ENCODE measurements around the gene BUD31. TPM values are rescaled to one million over a fixed set of nuclear protein-coding genes. Genes with fewer than 3 reads are reported as not detected.

Gene BUD31
- total and polyA plus RNA-seq, 2 of the 4 experiments (the other 2 are of a cell fraction), result 72.6 to 97.2 TPM

DNA sequence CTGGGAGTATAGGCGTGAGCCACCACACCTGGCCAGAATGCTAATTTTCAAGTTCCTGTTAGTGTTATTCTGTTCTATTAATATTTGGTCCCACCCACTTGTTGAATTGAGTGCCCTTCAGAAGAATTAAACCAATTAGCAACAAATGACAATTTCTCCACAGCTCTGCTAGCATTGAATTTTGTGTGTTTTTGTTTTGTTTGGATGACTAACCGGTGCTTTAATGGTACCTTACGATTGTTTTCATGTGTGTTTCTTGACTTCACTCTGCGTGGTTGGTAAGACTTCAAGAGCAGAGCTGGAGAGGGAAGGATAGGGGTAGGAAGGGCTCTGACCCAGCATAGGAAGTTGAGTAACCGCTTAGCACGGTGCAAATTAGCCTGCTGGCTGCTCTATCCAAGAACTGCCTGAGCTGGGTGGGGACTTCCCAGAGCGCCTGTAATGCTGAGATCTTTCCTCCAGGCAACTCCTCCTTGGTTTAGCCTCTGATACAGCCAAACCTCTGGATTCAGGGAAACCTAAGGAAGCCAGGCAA is 29.7 kb upstream of the BUD31 start:
- TF ChIP-seq BHLHE40 (IDR thresholded peaks at IDR 0.05; ENCODE audit: low read depth, low read length) (no peak), CEBPB (IDR thresholded peaks at IDR 0.05; ENCODE audit: low read depth, low read length) (peak; percentile 67), FOS (IDR thresholded peaks at IDR 0.05; ENCODE audit: low read depth, low read length) (no peak), MXI1 (IDR thresholded peaks at IDR 0.05; ENCODE audit: borderline replicate concordance, low read depth, low read length) (no peak), POLR2A (IDR thresholded peaks at IDR 0.05; ENCODE audit: low read depth, low read length) (no peak), MAFK (IDR thresholded peaks at IDR 0.05; ENCODE audit: low read depth, low read length) (no peak), CHD1 (IDR thresholded peaks at IDR 0.05; ENCODE audit: low read depth, low read length) (no peak), MAZ (IDR thresholded peaks at IDR 0.05; ENCODE audit: borderline replicate concordance, low read depth, low read length) (peak; percentile 23; the same call in 1 of the 2 replicates)
- TF ChIP-seq, protein P1, sequence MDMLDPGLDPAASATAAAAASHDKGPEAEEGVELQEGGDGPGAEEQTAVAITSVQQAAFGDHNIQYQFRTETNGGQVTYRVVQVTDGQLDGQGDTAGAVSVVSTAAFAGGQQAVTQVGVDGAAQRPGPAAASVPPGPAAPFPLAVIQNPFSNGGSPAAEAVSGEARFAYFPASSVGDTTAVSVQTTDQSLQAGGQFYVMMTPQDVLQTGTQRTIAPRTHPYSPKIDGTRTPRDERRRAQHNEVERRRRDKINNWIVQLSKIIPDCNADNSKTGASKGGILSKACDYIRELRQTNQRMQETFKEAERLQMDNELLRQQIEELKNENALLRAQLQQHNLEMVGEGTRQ (IDR thresholded peaks at IDR 0.05; ENCODE audit: low read depth, low read length), result no peak
- TF ChIP-seq, protein P2, sequence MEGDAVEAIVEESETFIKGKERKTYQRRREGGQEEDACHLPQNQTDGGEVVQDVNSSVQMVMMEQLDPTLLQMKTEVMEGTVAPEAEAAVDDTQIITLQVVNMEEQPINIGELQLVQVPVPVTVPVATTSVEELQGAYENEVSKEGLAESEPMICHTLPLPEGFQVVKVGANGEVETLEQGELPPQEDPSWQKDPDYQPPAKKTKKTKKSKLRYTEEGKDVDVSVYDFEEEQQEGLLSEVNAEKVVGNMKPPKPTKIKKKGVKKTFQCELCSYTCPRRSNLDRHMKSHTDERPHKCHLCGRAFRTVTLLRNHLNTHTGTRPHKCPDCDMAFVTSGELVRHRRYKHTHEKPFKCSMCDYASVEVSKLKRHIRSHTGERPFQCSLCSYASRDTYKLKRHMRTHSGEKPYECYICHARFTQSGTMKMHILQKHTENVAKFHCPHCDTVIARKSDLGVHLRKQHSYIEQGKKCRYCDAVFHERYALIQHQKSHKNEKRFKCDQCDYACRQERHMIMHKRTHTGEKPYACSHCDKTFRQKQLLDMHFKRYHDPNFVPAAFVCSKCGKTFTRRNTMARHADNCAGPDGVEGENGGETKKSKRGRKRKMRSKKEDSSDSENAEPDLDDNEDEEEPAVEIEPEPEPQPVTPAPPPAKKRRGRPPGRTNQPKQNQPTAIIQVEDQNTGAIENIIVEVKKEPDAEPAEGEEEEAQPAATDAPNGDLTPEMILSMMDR (conservative IDR thresholded peaks at IDR 0.05; ENCODE audit: low read depth, low read length), result no peak
- dilution Hi-C loops (cut with HindIII; ENCODE audit: low sequenced_read_pairs, unreplicated experiment) (no loop called here), in situ Hi-C loops (cut with MboI; ENCODE audit: low sequenced_read_pairs) (no loop called here), intact Hi-C loops (cut with micrococcal nuclease) (no loop called here)
- H3K9ac ChIP-seq (ENCODE audit: low read depth, low read length), result no peak overlapping the region
- H3K79me1 ChIP-seq (ENCODE audit: low read depth in 1 of 2, low read length in 2 of 2), result peaks cover 20 to 69% of the 10 kb centered on the region in 2 experiments
- H2AFZ ChIP-seq (replicated peaks; ENCODE audit: low read length, poor library complexity), result peak overlapping the region; percentile 40
- H3K36me3 ChIP-seq (ENCODE audit: control insufficient read depth, insufficient read depth, low read length), result peaks cover 6% of the 10 kb centered on the region
- H3K23ac ChIP-seq (ENCODE audit: low read depth, low read length), result peak overlapping the region; percentile 66; the same call in 1 of the 2 replicates
- H3K9me3 ChIP-seq (ENCODE audit: control insufficient read depth, insufficient read depth, low read length), result no peaks in the 10 kb centered on the region
- H3K4ac ChIP-seq (ENCODE audit: low read depth, low read length), result peak overlapping the region; percentile 64
- no peak overlapping the region for H3K56ac ChIP-seq (ENCODE audit: extremely low read depth, insufficient read depth, low read length)
- peak overlapping the region; percentile 44; the same call in 1 of the 2 replicates for H4K91ac ChIP-seq (ENCODE audit: insufficient read depth, low read depth, low read length)
- POLR2A ChIA-PET (ENCODE audit: unreplicated experiment), result interaction anchor here (0.6 to 1.2 kb wide), 2 partner anchors 21 to 52 kb away, joined by 3 to 4 read pairs; no protein-coding TSS in a partner anchor
- CTCF ChIA-PET, result no interaction called here
- H3K18ac ChIP-seq (ENCODE audit: low read depth, low read length), result no peak overlapping the region
- WGBS, 2 experiments (ENCODE audit: extremely low coverage in 2 of 2, insufficient read length in 1 of 2), result 55% methylated on average over 2 of the region's 7 CpGs; no CpG with 5 or more reads in 1 of the 2 experiments
- H2BK20ac ChIP-seq (ENCODE audit: low read depth, low read length), result no peak overlapping the region
- H3K4me3 ChIP-seq (ENCODE audit: insufficient read depth, low read depth, low read length), result no peak overlapping the region
- ATAC-seq (ENCODE audit: low read depth), result peak; percentile 45
- peak overlapping the region; percentile 64; the same call in 1 of the 2 replicates for H2AK5ac ChIP-seq (ENCODE audit: low read depth, low read length)
- H3K4me1 ChIP-seq (ENCODE audit: control insufficient read depth, insufficient read depth, low read length), result peaks cover 14% of the 10 kb centered on the region
- H2BK120ac ChIP-seq (ENCODE audit: low read depth, low read length), result no peak overlapping the region
- BruUV-seq (replicated peaks), result no TSS peak
- peaks cover 52% of the 10 kb centered on the region for H4K20me1 ChIP-seq (ENCODE audit: insufficient read depth, low read length)
- H2AK9ac ChIP-seq (replicated peaks; ENCODE audit: low read depth, low read length, poor library complexity), result peak overlapping the region; percentile 87
- peaks cover 13% of the 10 kb centered on the region for H3K9me1 ChIP-seq (ENCODE audit: insufficient read depth, low read length)
- no peaks in the 10 kb centered on the region for H3K27me3 ChIP-seq (ENCODE audit: control insufficient read depth, insufficient read depth, low read length)
- H3K14ac ChIP-seq (replicated peaks; ENCODE audit: low read depth, low read length), result 0 out of 2 replicates have a peak overlapping the region, but pooled peaks have one; percentile 11
- H2BK15ac ChIP-seq (ENCODE audit: low read depth, low read length), result no peak overlapping the region
- H4K5ac ChIP-seq (ENCODE audit: low read depth, low read length), result 0 out of 2 replicates have a peak overlapping the region, but pooled peaks have one; percentile 21
- peak overlapping the region; percentile 85 for H2BK5ac ChIP-seq (ENCODE audit: low read depth, low read length, poor library complexity, severe bottlenecking)
- H4K8ac ChIP-seq (ENCODE audit: low read depth in 2 of 2, low read length in 2 of 2), result peak overlapping the region in 1 of 2 experiments; percentile 73; a peak in 2 of 4 replicates
- peak overlapping the region; percentile 30; the same call in 1 of the 2 replicates for H3K4me2 ChIP-seq (ENCODE audit: low read depth, low read length)
- peak overlapping the region; percentile 43; the same call in 1 of the 2 replicates for H3K27ac ChIP-seq (ENCODE audit: insufficient read depth, low read length)
- DNase-seq, result peak; percentile 88

Measured in IMR-90 (cell line).